Measurements from ENCODE around the gene MTHFD2L.

MTHFD2L gene

DNA sequence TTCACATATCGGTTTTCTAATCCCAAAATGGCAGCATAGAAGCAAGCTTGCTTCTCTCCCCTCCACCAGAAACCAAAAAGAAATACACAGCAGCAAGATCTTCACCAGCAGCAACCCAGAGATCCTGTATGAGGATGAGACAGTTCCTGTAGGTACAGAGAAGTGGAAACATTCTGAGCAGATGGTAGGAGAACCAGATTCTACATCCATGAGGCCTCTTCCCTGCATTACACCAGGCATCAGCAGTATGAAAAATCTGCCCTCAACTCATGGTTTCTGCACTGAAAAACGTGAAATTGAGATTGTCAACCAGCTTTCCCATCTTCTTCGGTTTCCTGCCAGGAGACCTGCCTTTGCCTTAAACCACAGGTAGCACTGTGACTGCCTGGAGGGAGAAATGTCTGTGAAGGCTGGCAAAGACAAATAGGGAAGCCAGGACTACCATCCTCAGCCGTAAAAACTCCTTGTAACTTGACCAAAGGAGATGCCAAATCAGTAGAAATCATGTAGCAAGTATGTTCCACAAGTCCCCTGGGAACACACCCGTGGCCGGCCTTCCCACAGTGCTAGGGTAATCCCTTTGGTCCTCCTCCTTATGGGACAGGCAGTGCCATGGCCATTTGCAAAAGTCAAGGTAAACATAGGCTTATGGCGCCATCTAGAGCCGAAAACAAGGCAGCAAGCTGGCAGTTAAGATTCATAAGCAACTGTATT lies 24.0 kb upstream of the MTHFD2L start:
- DNase-seq (ENCODE audit: low read depth) = peak; percentile 67
- peak; percentile 82 for TF ChIP-seq CTCF (conservative IDR thresholded peaks at IDR 0.05; ENCODE audit: low read depth, low read length)
- H3K4me3 ChIP-seq (ENCODE audit: low read length) = no peak overlapping the region

DNA sequence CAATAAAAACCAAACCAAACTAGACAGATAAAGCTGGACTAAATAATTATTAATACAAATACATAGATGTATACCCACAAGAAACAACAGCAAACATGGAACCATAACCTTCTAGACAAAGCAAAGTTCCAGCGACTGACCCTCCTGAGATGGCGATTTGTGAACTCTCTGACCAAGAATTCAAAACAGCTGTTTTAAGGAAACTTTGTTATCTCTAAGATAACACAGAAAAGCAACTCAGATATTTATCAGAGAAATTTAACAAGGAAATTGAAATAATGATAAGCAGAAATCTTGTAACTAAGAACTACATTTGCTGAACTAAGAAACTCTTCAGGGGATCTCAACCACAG lies 23.4 kb upstream of the MTHFD2L start:
- TF ChIP-seq CTCF (conservative IDR thresholded peaks at IDR 0.05; ENCODE audit: low read depth, low read length) = no peak
- DNase-seq (ENCODE audit: low read depth) = no peak
- no peak overlapping the region for H3K4me3 ChIP-seq (ENCODE audit: low read length)

- H3K4me3 ChIP-seq (ENCODE audit: low read length) = no peak overlapping the region
- TF ChIP-seq CTCF (conservative IDR thresholded peaks at IDR 0.05; ENCODE audit: low read depth, low read length) = no peak
- no peak for DNase-seq (ENCODE audit: low read depth)
Measured at GRCh38 chr4:74146581-74147129, 11.3 kb upstream of the MTHFD2L start.

- no peak for DNase-seq (ENCODE audit: low read depth)
- no peak overlapping the region for H3K4me3 ChIP-seq (ENCODE audit: low read length)
- TF ChIP-seq CTCF (conservative IDR thresholded peaks at IDR 0.05; ENCODE audit: low read depth, low read length) = no peak
Measured at GRCh38 chr4:74148205-74148604, 9.7 kb upstream of the MTHFD2L start.

DNA sequence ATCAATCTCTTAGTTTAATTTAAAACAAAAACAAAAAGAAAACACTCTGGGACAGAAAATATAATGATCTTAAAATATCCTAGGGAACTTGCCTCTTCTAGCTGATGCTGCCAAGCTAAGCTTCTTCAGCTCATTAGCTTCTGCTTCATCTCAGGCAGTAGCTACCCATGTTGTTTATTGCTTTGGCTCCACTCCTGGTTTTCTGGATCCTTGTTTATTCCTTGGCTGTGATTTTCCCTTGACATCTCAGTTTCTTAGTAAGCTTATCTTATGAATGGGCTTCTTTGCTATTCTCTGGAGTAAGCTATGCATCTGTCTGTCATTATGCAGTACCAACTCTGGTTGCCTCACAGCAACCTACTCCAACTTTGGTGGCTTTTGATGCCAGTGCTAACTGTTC lies 5.1 kb upstream of the MTHFD2L start:
- DNase-seq (ENCODE audit: low read depth) = no peak
- no peak overlapping the region for H3K4me3 ChIP-seq (ENCODE audit: low read length)
- no peak for TF ChIP-seq CTCF (conservative IDR thresholded peaks at IDR 0.05; ENCODE audit: low read depth, low read length)

GRCh38 chr4:74156521-74156920 lies 1.4 kb upstream of the MTHFD2L start:
- DNase-seq (ENCODE audit: low read depth) = no peak
- H3K4me3 ChIP-seq (ENCODE audit: low read length) = no peak overlapping the region
- TF ChIP-seq CTCF (conservative IDR thresholded peaks at IDR 0.05; ENCODE audit: low read depth, low read length) = no peak

GRCh38 chr4:74157154-74157553 lies 764 bp upstream of the MTHFD2L start:
- no peak for TF ChIP-seq CTCF (conservative IDR thresholded peaks at IDR 0.05; ENCODE audit: low read depth, low read length)
- peak overlapping the region; percentile 81 for H3K4me3 ChIP-seq (ENCODE audit: low read length)
- no peak for DNase-seq (ENCODE audit: low read depth)
